ENCODE results near the gene PFDN2. TPM values are rescaled to one million over a fixed set of nuclear protein-coding genes. Genes with fewer than 3 reads are reported as not detected.

PFDN2 gene
- total and polyA plus RNA-seq, 2 donors (not counting 3 experiments of a cell fraction or from before 2014, with no cell fraction given): 104 to 157 TPM

DNA sequence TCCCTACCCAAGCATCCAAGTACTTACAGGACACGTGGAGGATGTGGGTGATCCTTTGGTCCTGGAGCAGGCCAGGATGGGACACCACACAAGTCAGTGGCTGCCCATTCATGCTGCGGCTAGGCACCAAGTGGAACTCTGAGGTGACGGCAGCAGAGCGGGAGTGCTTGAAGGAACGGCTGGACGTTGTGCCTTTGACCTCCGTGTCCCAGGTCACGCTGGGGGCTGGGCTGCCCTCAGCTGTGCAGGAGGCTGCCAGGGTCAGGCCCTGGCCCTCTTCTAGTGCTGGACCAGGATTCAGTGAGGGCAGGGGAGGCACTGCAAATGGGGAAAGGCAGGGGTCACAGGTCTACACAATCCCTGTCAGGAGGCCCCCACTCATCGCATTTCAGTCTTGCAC, 40.4 kb downstream of the PFDN2 start:
- TF ChIP-seq FOS (IDR thresholded peaks at IDR 0.05; ENCODE audit: borderline replicate concordance, insufficient read depth, low read length) (no peak), MYC (IDR thresholded peaks at IDR 0.05; ENCODE audit: low read depth, low read length) (no peak), POLR2AphosphoS5 (IDR thresholded peaks at IDR 0.05; ENCODE audit: insufficient read depth, low read depth, low read length) (no peak), EZH2 (IDR thresholded peaks at IDR 0.05; ENCODE audit: borderline replicate concordance, low read depth, low read length, severe bottlenecking) (no peak), POLR2A (IDR thresholded peaks at IDR 0.05; ENCODE audit: low read depth, low read length) (no peak), GATA2 (IDR thresholded peaks at IDR 0.05; ENCODE audit: insufficient read depth, insufficient read length, low read depth, low read length) (no peak), JUN (IDR thresholded peaks at IDR 0.05; ENCODE audit: borderline replicate concordance, insufficient read depth, insufficient read length, low read depth) (no peak), MAX (IDR thresholded peaks at IDR 0.05; ENCODE audit: insufficient read depth, insufficient read length) (no peak), CTCF (IDR thresholded peaks at IDR 0.05; ENCODE audit: extremely low read depth in 1 of 2, insufficient read depth in 1 of 2, low read depth in 1 of 2, low read length in 2 of 2) (no peak)
- FAIRE-seq (no peak), DNase-seq (ENCODE audit: low read depth, low spot score) (no peak)
- Histone ChIP-seq H3K79me2 (ENCODE audit: control insufficient read depth, insufficient read depth, low read length) (no peaks in the 10 kb centered on the region), H3K4me3 (replicated peaks in 1 of 3; ENCODE audit: insufficient read depth in 1 of 3, low read depth in 1 of 3, low read length in 3 of 3) (no peak overlapping the region), H3K27ac (ENCODE audit: insufficient read depth, low read depth, low read length) (no peak overlapping the region), H3K9me1 (replicated peaks; ENCODE audit: control insufficient read depth, extremely low read depth, insufficient read depth, low read length) (no peaks in the 10 kb centered on the region), H3K9me3 (replicated peaks; ENCODE audit: control insufficient read depth, insufficient read depth, low read length) (no peaks in the 10 kb centered on the region), H3K36me3 (ENCODE audit: control insufficient read depth in 2 of 2, extremely low read depth in 1 of 2, insufficient read depth in 2 of 2, low read length in 2 of 2) (no peaks in the 10 kb centered on the region), H3K4me2 (ENCODE audit: insufficient read depth, low read length) (no peak overlapping the region), H4K20me1 (replicated peaks; ENCODE audit: control insufficient read depth, extremely low read depth, insufficient read depth, low read length) (no peaks in the 10 kb centered on the region), H2AFZ (ENCODE audit: low read depth, low read length) (no peak overlapping the region), H3K27me3 (ENCODE audit: control insufficient read depth in 2 of 2, insufficient read depth in 2 of 2, low read length in 2 of 2) (no peaks in the 10 kb centered on the region), H3K4me1 (ENCODE audit: control insufficient read depth, extremely low read depth, insufficient read depth, low read length) (no peaks in the 10 kb centered on the region), H3K9ac (replicated peaks; ENCODE audit: extremely low read depth, insufficient read depth, low read length) (no peak overlapping the region)
- ChIA-PET CTCF (interaction anchor here (2.7 kb wide), 1 partner anchor 81 kb away, joined by 7 read pairs; no protein-coding TSS in a partner anchor), POLR2A (no interaction called here)
- dilution Hi-C loops (cut with MboI; ENCODE audit: extremely low pct_ligation_motif_present, low sequenced_read_pairs): no loop called here
- BruUV-seq (replicated peaks): no TSS peak
- intact Hi-C loops (cut with micrococcal nuclease): no loop called here
